Upper lobe of left lung (tissue), 6 donors: ENCODE data around the gene PNKD. TPM values are rescaled to one million over a fixed set of nuclear protein-coding genes. Genes with fewer than 3 reads are reported as not detected.

ENCODE experiments used
- ATAC-seq, 2 donors: fragments of 200-7000 bp; cut with Tn5 transposase; one replicate each; pipeline ENCODE4 v1.9.1; 2022; ENCODE audit warnings: mild to moderate bottlenecking in 2 of 2, moderate library complexity in 2 of 2; ENCODE audit not compliant: low FRiP score in 2 of 2
- DNase-seq, 2 donors: peaks; one replicate each; pipeline ENCODE4 v3.0.0-alpha.2; 2019 to 2020
- H3K27ac ChIP-seq, 4 donors: fragments of 200-600 bp; sonication (generic); one replicate each; pipeline ENCODE4 v1.5.1; 2016 to 2019
- H3K27me3 ChIP-seq, 4 donors: fragments of 200-600 bp; sonication (generic); one replicate each; pipeline ENCODE4 v1.5.1; 2017 to 2019
- H3K36me3 ChIP-seq, 4 donors: fragments of 200-600 bp; sonication (generic); one replicate each; pipeline ENCODE4 v1.5.1; 2016 to 2019
- H3K4me1 ChIP-seq, 4 donors: fragments of 200-600 bp; sonication (generic); one replicate each; pipeline ENCODE4 v1.5.1; 2018 to 2019
- H3K4me3 ChIP-seq, 4 donors: fragments of 200-600 bp; sonication (generic); one replicate each; pipeline ENCODE4 v1.5.1; 2017 to 2019; ENCODE audit warnings: mild to moderate bottlenecking in 2 of 4, moderate library complexity in 1 of 4
- H3K9me3 ChIP-seq, 4 donors: fragments of 200-600 bp; sonication (generic); one replicate each; pipeline ENCODE4 v1.5.1; 2018 to 2019
- EP300 ChIP-seq, 4 donors: sonication (generic); formaldehyde crosslinking; IDR thresholded peaks; one replicate each; pipeline ENCODE4 v1.5.1; 2017; ENCODE audit warnings: antibody characterized with exemption in 4 of 4, control low read depth in 2 of 4
- POLR2A ChIP-seq, 4 donors: fragments of 450-650 bp; IDR thresholded peaks; one replicate each; pipeline ENCODE4 v1.5.1; 2016 to 2017; ENCODE audit warnings: antibody characterized with exemption in 4 of 4, mild to moderate bottlenecking in 2 of 4
- POLR2AphosphoS5 ChIP-seq, 2 donors: sonication (generic); formaldehyde crosslinking; IDR thresholded peaks; one replicate each; pipeline ENCODE4 v1.5.1; 2017; ENCODE audit warnings: antibody characterized with exemption in 2 of 2
- WGBS, 2 donors: methylation state at CpG; one replicate each; pipeline ENCODE4 v1.1.5; 2017 to 2018; 5-methylcytosine and 5-hydroxymethylcytosine counted together
- total RNA-seq, 6 donors: library from RNA; depleted of rRNA in 4 of 6; stranded (reverse); fragments of >200 nt in 4 of 6; gene quantifications; one replicate each; pipeline versions ENCODE4 v1.1.0 to v1.2.1, GENCODE V29; 2016 to 2021
- TF ChIP-seq, protein P1 (sequence below), 6 experiments: fragments of 450-650 bp in 4 of 6; fragments of 200-600 bp in 2 of 6; sonication (generic) in 2 of 6; IDR thresholded peaks; one replicate each; pipeline ENCODE4 v1.5.1; 2016 to 2019; ENCODE audit warnings: antibody characterized with exemption in 6 of 6
- donor health status: DM: no; HTN: no; CAD: no; lungs with moderate emphysema.
- donor health status: DM: no; HTN: yes; CAD: no; lungs with severe emphysema.

PNKD gene
- total RNA-seq, 6 donors from 2014 or later = 69.8 to 153 (median 87.2) TPM

DNA sequence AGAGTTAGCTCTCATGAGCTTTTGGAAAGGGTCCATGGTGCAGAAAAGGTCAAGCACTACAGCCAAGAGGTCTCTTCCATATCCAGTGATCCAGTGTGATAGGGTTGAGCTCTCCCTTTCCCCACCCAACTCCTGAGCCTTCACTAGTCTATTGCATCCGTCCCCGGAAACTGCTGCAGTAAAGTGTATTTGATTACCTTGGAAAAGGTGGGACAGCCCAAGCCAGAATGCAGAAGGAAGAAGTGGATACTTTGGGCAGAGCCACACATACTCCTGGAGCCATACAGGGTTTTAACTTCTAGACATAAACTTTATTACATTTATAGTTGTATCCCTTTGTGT lies 3.6 kb downstream of the PNKD start:
- Histone ChIP-seq H3K4me1 (peaks cover 35 to 53% (median 40%) of the 10 kb centered on the region in 4 donors), H3K4me3 (no peak overlapping the region), H3K9me3 (no peaks in the 10 kb centered on the region), H3K36me3 (peaks cover 36 to 59% (median 55%) of the 10 kb centered on the region in 4 donors), H3K27me3 (no peaks in the 10 kb centered on the region), H3K27ac (peak overlapping the region in 2 of 4 donors; percentile 22 to 88)
- ATAC-seq = no peak
- no peak for DNase-seq
- WGBS, 2 donors = 64 to 84% methylated on average over 2 of the region's 2 CpGs
- TF ChIP-seq POLR2A (IDR thresholded peaks at IDR 0.05) (peak in 1 of 4 donors; percentile 14), EP300 (IDR thresholded peaks at IDR 0.05) (no peak), POLR2AphosphoS5 (IDR thresholded peaks at IDR 0.05) (no peak)

DNA sequence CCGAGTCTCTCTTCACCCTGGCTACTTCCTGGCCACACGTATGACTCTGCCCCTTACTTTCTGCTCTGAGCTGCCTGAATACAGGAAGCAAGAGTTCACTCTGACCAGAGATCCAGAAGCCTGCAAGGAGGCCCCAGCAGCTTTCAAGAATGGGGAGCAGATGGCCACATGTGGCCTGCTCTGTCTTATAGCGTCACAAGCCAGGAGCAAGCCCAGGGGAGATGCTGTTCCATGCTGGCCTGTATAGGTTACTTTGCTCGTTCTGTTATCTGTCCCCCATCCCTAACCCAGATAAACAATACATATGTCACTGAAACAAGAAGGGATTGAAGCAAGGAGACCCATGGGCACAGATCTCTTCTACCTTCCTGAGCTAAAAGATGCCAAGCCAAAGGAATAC lies 4.3 kb downstream of the PNKD start:
- 79 to 80% methylated on average over 4 of the region's 4 CpGs for WGBS, 2 donors
- H3K4me1 ChIP-seq = peaks cover 31 to 47% (median 35%) of the 10 kb centered on the region in 4 donors
- TF ChIP-seq, protein P1, sequence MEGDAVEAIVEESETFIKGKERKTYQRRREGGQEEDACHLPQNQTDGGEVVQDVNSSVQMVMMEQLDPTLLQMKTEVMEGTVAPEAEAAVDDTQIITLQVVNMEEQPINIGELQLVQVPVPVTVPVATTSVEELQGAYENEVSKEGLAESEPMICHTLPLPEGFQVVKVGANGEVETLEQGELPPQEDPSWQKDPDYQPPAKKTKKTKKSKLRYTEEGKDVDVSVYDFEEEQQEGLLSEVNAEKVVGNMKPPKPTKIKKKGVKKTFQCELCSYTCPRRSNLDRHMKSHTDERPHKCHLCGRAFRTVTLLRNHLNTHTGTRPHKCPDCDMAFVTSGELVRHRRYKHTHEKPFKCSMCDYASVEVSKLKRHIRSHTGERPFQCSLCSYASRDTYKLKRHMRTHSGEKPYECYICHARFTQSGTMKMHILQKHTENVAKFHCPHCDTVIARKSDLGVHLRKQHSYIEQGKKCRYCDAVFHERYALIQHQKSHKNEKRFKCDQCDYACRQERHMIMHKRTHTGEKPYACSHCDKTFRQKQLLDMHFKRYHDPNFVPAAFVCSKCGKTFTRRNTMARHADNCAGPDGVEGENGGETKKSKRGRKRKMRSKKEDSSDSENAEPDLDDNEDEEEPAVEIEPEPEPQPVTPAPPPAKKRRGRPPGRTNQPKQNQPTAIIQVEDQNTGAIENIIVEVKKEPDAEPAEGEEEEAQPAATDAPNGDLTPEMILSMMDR (IDR thresholded peaks at IDR 0.05) = no peak
- TF ChIP-seq POLR2A (IDR thresholded peaks at IDR 0.05) = no peak
- no peak for TF ChIP-seq EP300 (IDR thresholded peaks at IDR 0.05)
- TF ChIP-seq POLR2AphosphoS5 (IDR thresholded peaks at IDR 0.05) = no peak
- peaks cover 39 to 66% (median 62%) of the 10 kb centered on the region in 4 donors for H3K36me3 ChIP-seq
- no peak overlapping the region for H3K4me3 ChIP-seq
- DNase-seq (no peak), ATAC-seq (no peak)
- no peaks in the 10 kb centered on the region for H3K9me3 ChIP-seq
- H3K27me3 ChIP-seq = no peaks in the 10 kb centered on the region
- H3K27ac ChIP-seq = peak overlapping the region in 2 of 4 donors; percentile 22 to 88

DNA sequence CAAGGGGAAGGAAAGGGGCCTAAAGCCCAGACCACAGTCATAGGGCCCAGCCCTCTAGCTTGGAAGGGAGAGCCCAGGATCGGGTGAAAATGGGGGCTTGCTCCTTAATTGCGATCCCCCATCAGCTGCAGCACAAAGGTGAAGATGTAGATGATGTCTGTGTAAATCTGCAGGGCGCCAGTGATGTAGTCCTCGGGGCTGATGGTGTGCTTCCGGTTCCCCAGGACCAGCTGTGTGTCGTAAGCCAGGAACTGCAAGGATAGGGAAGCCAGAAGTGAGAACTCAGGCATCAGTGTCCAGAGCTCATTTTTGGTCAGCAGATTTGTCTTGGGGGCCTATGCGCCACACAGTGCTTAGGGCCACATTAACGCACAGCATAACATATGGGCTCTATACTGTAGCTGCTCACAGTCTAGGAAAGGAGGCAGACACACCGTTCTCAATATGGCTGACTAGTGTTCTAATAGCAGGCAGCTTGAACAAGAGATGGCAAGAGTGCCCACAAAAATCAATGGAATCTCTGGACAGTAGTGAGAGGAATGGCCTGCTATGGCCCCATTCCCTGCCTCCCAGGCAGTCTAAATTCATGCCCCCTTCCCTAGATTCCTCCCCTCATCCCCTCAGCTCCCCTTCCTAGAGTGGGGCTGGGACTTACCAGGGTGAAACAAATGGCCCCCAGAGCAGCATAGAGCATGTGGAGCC lies 5.2 kb downstream of the PNKD start:
- no peak for ATAC-seq
- Histone ChIP-seq H3K36me3 (peaks cover 48 to 76% (median 71%) of the 10 kb centered on the region in 4 donors), H3K4me1 (peaks cover 31 to 47% (median 35%) of the 10 kb centered on the region in 4 donors), H3K4me3 (no peak overlapping the region), H3K27me3 (no peaks in the 10 kb centered on the region), H3K9me3 (no peaks in the 10 kb centered on the region), H3K27ac (peak overlapping the region in 3 of 4 donors; percentile 22 to 88 (median 22))
- WGBS, 2 donors = 69 to 76% methylated on average over 9 of the region's 9 CpGs
- TF ChIP-seq POLR2A (IDR thresholded peaks at IDR 0.05) = no peak
- TF ChIP-seq, protein P1 (IDR thresholded peaks at IDR 0.05) = no peak
- TF ChIP-seq POLR2AphosphoS5 (IDR thresholded peaks at IDR 0.05) = no peak
- no peak for TF ChIP-seq EP300 (IDR thresholded peaks at IDR 0.05)
- DNase-seq = no peak

DNA sequence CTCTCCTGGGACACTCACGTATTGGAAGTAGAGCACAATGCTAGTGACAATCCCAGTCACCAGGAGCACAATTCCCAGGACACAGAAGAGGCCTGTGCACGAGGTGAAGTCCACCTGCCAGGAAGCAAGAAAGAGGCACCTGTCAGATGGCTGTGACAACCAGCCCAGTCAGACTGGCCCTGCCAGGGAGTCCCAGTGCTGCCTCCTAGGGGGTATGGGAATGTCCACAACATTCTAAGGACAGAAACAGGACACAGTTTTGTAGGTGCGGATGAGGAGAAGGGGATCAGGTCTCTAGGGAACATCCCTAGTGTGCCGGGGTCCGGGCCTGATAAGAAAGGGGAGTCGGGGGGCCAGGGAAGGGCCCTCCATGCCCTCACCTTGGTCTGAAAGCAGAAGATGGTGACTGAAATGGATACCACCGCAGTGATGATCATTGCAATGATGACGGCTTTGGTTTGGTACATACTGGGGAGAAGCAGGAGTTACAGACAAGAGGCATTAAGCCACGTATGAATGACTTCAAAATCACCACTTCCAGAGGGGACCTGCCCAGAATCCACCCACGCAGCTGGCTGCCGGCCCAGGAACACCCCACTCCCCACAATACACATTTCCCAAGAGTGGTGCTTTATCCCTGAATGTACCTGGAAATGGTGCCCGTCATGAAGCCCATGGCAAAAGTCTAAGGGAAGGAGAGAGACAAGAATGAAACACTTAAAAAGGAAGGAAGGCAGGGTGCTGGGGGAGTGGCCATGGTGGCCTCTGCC lies 6.9 kb downstream of the PNKD start:
- DNase-seq (no peak), ATAC-seq (no peak)
- Histone ChIP-seq H3K9me3 (no peaks in the 10 kb centered on the region), H3K4me1 (peaks cover 25 to 43% (median 31%) of the 10 kb centered on the region in 4 donors), H3K27ac (peak overlapping the region in 3 of 4 donors; percentile 19 to 40 (median 22)), H3K4me3 (no peak overlapping the region), H3K27me3 (no peaks in the 10 kb centered on the region), H3K36me3 (peaks cover 56 to 92% (median 85%) of the 10 kb centered on the region in 4 donors)
- 85 to 87% methylated on average over 11 to 12 of the region's 12 CpGs for WGBS, 2 donors
- TF ChIP-seq POLR2AphosphoS5 (IDR thresholded peaks at IDR 0.05) (no peak), POLR2A (IDR thresholded peaks at IDR 0.05) (no peak), EP300 (IDR thresholded peaks at IDR 0.05) (no peak)
- TF ChIP-seq, protein P1 (IDR thresholded peaks at IDR 0.05) = no peak

DNA sequence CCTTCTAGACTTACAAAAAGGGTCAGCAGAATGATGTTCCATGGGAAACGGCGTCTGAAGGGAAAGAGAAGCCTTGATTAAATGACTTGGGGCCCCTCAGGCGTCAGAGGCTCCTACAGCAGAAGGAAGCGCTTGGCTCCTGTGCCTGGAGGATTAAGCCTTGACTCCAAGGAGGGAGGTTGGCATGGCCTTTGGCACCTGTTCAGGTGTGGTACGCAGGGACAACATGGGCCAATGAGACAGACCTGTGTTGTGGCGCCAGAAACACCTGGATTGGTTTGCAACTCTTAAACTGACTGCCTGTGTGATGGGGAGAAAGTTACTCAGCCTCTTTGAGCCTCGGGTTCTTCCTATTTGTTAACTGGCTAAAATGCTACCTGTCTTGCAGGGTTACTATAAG lies 7.6 kb downstream of the PNKD start:
- TF ChIP-seq POLR2A (IDR thresholded peaks at IDR 0.05) (no peak), POLR2AphosphoS5 (IDR thresholded peaks at IDR 0.05) (no peak), EP300 (IDR thresholded peaks at IDR 0.05) (no peak)
- TF ChIP-seq, protein P1 (IDR thresholded peaks at IDR 0.05) = no peak
- no peak overlapping the region for H3K4me3 ChIP-seq
- DNase-seq (no peak), ATAC-seq (no peak)
- H3K27me3 ChIP-seq = no peaks in the 10 kb centered on the region
- peaks cover 56 to 98% (median 90%) of the 10 kb centered on the region in 4 donors for H3K36me3 ChIP-seq
- 84 to 92% methylated on average over 7 of the region's 7 CpGs for WGBS, 2 donors
- H3K4me1 ChIP-seq = peaks cover 25 to 43% (median 31%) of the 10 kb centered on the region in 4 donors
- H3K9me3 ChIP-seq = no peaks in the 10 kb centered on the region
- peak overlapping the region in 3 of 4 donors; percentile 19 to 40 (median 22) for H3K27ac ChIP-seq
